Muscle layer of duodenum (tissue), 2 donors: ENCODE results near the gene TMEM72.
A peak's percentile ranks its signal among the peaks of the same experiment; 100 is the strongest.

Source experiments
- H3K27ac ChIP-seq: one replicate; pipeline ENCODE4 v1.7.0; 2013; ENCODE audit warnings: mild to moderate bottlenecking, low read length
- H3K27me3 ChIP-seq: one replicate; pipeline ENCODE4 v1.7.0; 2013; ENCODE audit warnings: low read depth, mild to moderate bottlenecking, control low read depth, low read length
- H3K36me3 ChIP-seq, 2 donors: one replicate each; pipeline ENCODE4 v1.7.0; 2013; ENCODE audit warnings: low read length in 2 of 2, control low read depth in 1 of 2, mild to moderate bottlenecking in 1 of 2; ENCODE audit not compliant: insufficient read depth in 2 of 2, control insufficient read depth in 1 of 2
- H3K4me1 ChIP-seq, 2 donors: one replicate each; pipeline ENCODE4 v1.7.0; 2013; ENCODE audit warnings: low read length in 2 of 2, mild to moderate bottlenecking in 2 of 2, control low read depth in 1 of 2, moderate library complexity in 1 of 2; ENCODE audit not compliant: insufficient read depth in 2 of 2, control insufficient read depth in 1 of 2
- H3K4me3 ChIP-seq, 2 donors: one replicate each; pipeline ENCODE4 v1.7.0; 2013; ENCODE audit warnings: low read length in 2 of 2, low read depth in 1 of 2, mild to moderate bottlenecking in 1 of 2
- H3K9me3 ChIP-seq, 2 donors: one replicate each; pipeline ENCODE4 v1.7.0; 2013; ENCODE audit warnings: low read length in 2 of 2, control low read depth in 1 of 2, mild to moderate bottlenecking in 1 of 2; ENCODE audit not compliant: control insufficient read depth in 1 of 2
- donor health status: healthy.

TMEM72 gene

GRCh38 chr10:44959247-44960087, 48.3 kb downstream of the TMEM72 start, which contains the start of gene RASSF4:
TSS of gene RASSF4 (plus strand) at chr10:44959802. CDS start at chr10:44970203, 10,401 bp downstream.
- H3K9me3 ChIP-seq: no peaks in the 10 kb centered on the region
- peaks cover 23 to 35% of the 10 kb centered on the region in 2 donors for H3K4me1 ChIP-seq
- H3K4me3 ChIP-seq: peak within 1 kb of the TSS; percentile 77 to 85
- H3K36me3 ChIP-seq: peaks cover 0 to 4% of the 10 kb centered on the region in 2 donors
- peak within 1 kb of the TSS; percentile 81 for H3K27ac ChIP-seq
- no peaks in the 10 kb centered on the region for H3K27me3 ChIP-seq

GRCh38 chr10:44960088-44960460, 48.9 kb downstream of the TMEM72 start:
- Histone ChIP-seq H3K4me1 (peaks cover 29 to 41% of the 10 kb centered on the region in 2 donors), H3K36me3 (peaks cover 0 to 4% of the 10 kb centered on the region in 2 donors), H3K9me3 (no peaks in the 10 kb centered on the region), H3K27ac (peak overlapping the region; percentile 70), H3K27me3 (no peaks in the 10 kb centered on the region), H3K4me3 (peak overlapping the region; percentile 77 to 82)

DNA sequence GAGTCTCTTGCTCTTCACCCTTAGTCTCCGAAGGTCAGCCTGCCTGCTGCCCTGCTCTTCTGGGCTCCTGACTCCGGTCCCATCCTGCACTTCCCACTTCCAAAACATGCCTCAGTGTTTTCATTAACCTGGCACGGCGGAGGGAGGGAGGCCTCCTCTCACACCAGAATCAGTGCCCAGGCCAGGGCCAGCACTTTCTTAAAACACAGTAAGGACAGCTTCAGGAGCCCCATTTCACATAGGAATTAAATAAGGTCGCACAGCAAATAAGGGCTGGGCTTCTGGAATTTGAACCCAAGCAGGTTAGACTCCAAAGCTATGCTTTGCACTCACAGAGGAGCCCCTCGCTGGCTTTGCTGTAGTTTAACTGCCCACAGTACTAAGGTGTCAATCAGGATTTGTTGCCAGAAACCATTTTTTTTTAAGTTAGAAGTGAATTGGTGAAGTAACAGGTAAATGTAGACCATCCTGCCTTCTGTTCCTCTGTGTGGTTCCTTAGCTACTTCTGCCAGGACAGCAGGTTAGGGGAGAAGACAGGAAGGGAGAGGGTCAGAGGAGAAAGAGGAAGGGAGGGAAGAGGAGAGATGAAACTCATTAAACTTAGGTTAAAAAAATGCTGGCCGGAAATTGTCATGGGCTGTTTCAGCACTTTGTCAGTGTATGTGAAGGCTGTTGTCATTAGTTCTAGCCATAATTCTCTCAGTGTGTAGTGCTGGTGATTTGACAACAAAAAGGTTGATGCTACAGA, 49.5 kb downstream of the TMEM72 start:
- H3K4me1 ChIP-seq: peaks cover 29 to 44% of the 10 kb centered on the region in 2 donors
- no peaks in the 10 kb centered on the region for H3K27me3 ChIP-seq
- peak overlapping the region; percentile 70 for H3K27ac ChIP-seq
- H3K9me3 ChIP-seq: no peaks in the 10 kb centered on the region
- H3K36me3 ChIP-seq: peaks cover 0 to 1% of the 10 kb centered on the region in 2 donors
- peak overlapping the region; percentile 77 to 82 for H3K4me3 ChIP-seq

GRCh38 chr10:44961230-44961571, 50.1 kb downstream of the TMEM72 start:
- Histone ChIP-seq H3K27ac (peak overlapping the region; percentile 27), H3K36me3 (no peaks in the 10 kb centered on the region), H3K4me3 (peak overlapping the region; percentile 77 to 82), H3K4me1 (peaks cover 29 to 48% of the 10 kb centered on the region in 2 donors), H3K27me3 (no peaks in the 10 kb centered on the region), H3K9me3 (no peaks in the 10 kb centered on the region)

DNA sequence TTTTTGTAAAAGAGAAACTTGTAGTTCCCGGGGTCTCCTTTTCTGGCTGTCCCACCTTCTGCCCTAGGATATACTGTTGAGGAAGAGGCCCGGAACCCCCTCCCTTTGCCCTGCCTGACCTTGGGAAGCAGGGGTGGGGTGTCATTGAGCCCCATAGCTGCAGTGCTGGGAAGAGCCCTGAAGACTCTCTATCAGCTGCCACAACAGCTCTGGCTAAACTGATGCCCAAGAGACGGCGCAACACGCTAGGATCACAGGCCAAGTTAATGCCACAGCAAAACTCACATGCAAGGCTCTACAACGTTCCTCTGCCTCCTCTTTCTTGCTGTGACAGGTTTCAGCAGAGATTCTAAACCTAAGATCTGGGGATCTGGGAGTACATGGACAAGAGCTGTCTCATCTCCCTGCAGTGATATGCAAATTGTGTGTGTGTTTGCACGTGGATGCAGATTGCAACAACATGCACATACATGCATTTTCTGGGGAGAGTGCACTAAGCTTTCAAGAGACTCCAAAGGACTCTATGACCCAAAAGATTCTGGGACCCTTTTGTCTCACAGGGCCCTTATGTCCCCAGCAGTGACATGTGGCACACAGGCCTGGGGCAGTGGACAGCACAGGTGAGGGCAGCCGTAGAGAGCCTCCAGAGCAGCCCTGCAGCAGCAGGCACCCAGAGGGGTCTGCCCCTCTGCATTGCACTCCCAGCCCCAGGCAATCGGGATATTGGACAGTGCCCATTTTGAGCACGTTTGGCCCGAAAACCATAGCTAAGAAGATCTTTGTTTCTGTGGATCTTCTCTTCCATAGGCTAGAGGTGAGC, 51.0 kb downstream of the TMEM72 start:
- H3K9me3 ChIP-seq: no peaks in the 10 kb centered on the region
- H3K4me3 ChIP-seq: peak overlapping the region; percentile 13 to 77
- H3K36me3 ChIP-seq: no peaks in the 10 kb centered on the region
- H3K27ac ChIP-seq: peak overlapping the region; percentile 27
- H3K4me1 ChIP-seq: peaks cover 29 to 54% of the 10 kb centered on the region in 2 donors
- H3K27me3 ChIP-seq: no peaks in the 10 kb centered on the region

DNA sequence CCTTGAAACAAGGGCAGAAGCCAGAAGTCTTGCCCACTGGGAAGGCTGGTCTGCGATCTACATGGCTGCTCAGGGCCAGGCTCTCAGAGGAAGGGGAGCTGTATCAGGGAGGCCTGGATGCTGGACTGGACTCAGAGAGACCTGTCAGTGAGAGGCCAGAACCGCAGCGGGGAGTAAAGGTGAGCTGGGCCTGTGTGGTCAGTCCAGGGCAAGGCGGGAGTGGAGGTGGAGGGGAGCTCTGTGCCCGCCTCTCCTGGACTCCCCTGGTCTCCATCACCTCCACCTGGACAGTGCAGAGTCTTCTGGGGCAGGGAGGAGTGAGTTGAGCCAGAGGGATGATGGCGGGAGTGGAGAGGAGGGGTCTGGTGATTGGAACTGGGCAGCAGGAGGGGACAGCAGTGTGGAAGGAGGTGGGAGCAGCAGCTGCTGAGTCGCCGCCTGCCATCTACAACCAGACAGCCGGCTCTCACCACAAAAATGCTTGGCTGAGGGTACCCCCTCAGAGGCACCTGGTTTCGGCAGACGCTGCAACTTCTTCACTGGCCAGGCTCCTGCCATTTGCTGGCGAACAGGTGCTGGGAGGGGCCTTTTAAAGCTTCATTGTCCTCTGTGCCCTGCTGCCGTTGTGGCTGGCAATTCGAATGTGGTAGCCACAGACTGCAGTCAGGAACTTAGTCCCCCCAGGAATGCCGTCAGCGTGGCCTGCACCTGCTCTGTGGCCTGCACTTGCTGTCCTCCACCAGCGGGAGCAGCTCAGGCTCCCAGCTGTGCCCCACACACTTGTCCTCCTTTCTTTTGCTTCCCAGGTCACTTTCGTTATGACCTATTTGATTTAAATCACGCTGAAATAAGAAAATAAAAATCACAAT, 52.0 kb downstream of the TMEM72 start:
- Histone ChIP-seq H3K4me3 (peak overlapping the region in 1 of 2 donors; percentile 13), H3K9me3 (no peaks in the 10 kb centered on the region), H3K4me1 (peaks cover 27 to 56% of the 10 kb centered on the region in 2 donors), H3K27me3 (no peaks in the 10 kb centered on the region), H3K27ac (peak overlapping the region; percentile 64), H3K36me3 (no peaks in the 10 kb centered on the region)

GRCh38 chr10:44963772-44964633, 52.9 kb downstream of the TMEM72 start:
- Histone ChIP-seq H3K36me3 (no peaks in the 10 kb centered on the region), H3K4me1 (peaks cover 27 to 53% of the 10 kb centered on the region in 2 donors), H3K4me3 (peak overlapping the region; percentile 2 to 13), H3K9me3 (no peaks in the 10 kb centered on the region), H3K27me3 (no peaks in the 10 kb centered on the region), H3K27ac (peak overlapping the region; percentile 64)

GRCh38 chr10:44965104-44965503, 54.0 kb downstream of the TMEM72 start:
- H3K27ac ChIP-seq: peak overlapping the region; percentile 24
- H3K4me1 ChIP-seq: peaks cover 30 to 53% of the 10 kb centered on the region in 2 donors
- peaks cover 2 to 6% of the 10 kb centered on the region in 2 donors for H3K36me3 ChIP-seq
- no peaks in the 10 kb centered on the region for H3K9me3 ChIP-seq
- H3K27me3 ChIP-seq: no peaks in the 10 kb centered on the region
- no peak overlapping the region for H3K4me3 ChIP-seq

- H3K4me3 ChIP-seq: no peak overlapping the region
- H3K36me3 ChIP-seq: peaks cover 7 to 8% of the 10 kb centered on the region in 2 donors
- H3K27me3 ChIP-seq: no peaks in the 10 kb centered on the region
- no peaks in the 10 kb centered on the region for H3K9me3 ChIP-seq
- peaks cover 27 to 49% of the 10 kb centered on the region in 2 donors for H3K4me1 ChIP-seq
- no peak overlapping the region for H3K27ac ChIP-seq
These were observed 54.5 kb downstream of the TMEM72 start for GRCh38 chr10:44965651-44966097.
